CD4-positive, alpha-beta T cell treated with Interleukin-1 beta for 1 hour (primary cell): ENCODE results near the gene PLEKHO2.
"Not testable (repeated sequence)": the region's sequence is repeated elsewhere in the genome, so short reads cannot be mapped to it uniquely, and the experiment has no call there.

Source experiments
- DNase-seq, 2 donors: peaks; one replicate each; pipeline ENCODE4 v3.0.0-alpha.2; 2020 to 2022

The PLEKHO2 gene

GRCh38 chr15:64841344-64842095 lies at the start of gene PLEKHO2:
Gene PLEKHO2 (plus strand): TSS chr15:64841915. CDS start chr15:64842017, 102 bp downstream.
- DNase-seq, result peak; percentile 95

GRCh38 chr15:64792282-64792681 lies 49.4 kb upstream of the PLEKHO2 start:
- no peak for DNase-seq

GRCh38 chr15:64795299-64795698 lies 46.4 kb upstream of the PLEKHO2 start:
- DNase-seq, result not testable (repeated sequence)

- not testable (repeated sequence) for DNase-seq
Measured at GRCh38 chr15:64795921-64796320, 45.8 kb upstream of the PLEKHO2 start.

- DNase-seq, result not testable (repeated sequence)
Measured at GRCh38 chr15:64798905-64799304, 42.8 kb upstream of the PLEKHO2 start.

GRCh38 chr15:64800476-64800875 lies 41.2 kb upstream of the PLEKHO2 start:
- no peak for DNase-seq

GRCh38 chr15:64803526-64803925 lies 38.2 kb upstream of the PLEKHO2 start:
- no peak for DNase-seq

- DNase-seq, result no peak
Measured at GRCh38 chr15:64804619-64805018, 37.1 kb upstream of the PLEKHO2 start.

GRCh38 chr15:64806509-64806908 lies 35.2 kb upstream of the PLEKHO2 start:
- no peak for DNase-seq

- no peak for DNase-seq
Measured at GRCh38 chr15:64807051-64807749, 34.5 kb upstream of the PLEKHO2 start.

GRCh38 chr15:64807751-64808222 lies 33.9 kb upstream of the PLEKHO2 start:
- DNase-seq, result no peak

GRCh38 chr15:64808785-64809453 lies 32.8 kb upstream of the PLEKHO2 start:
- no peak for DNase-seq

GRCh38 chr15:64809649-64810496 lies 31.8 kb upstream of the PLEKHO2 start:
- peak; percentile 56 to 67 for DNase-seq

GRCh38 chr15:64810497-64811326 lies 31.0 kb upstream of the PLEKHO2 start:
- no peak for DNase-seq

- DNase-seq, result no peak
Measured at GRCh38 chr15:64813075-64813474, 28.6 kb upstream of the PLEKHO2 start.

GRCh38 chr15:64814283-64814682 lies 27.4 kb upstream of the PLEKHO2 start:
- not testable (repeated sequence) for DNase-seq

- DNase-seq, result peak in 1 of 2 donors; percentile 22
Measured at GRCh38 chr15:64814965-64815364, 26.8 kb upstream of the PLEKHO2 start.

- no peak for DNase-seq
Measured at GRCh38 chr15:64816452-64816851, 25.3 kb upstream of the PLEKHO2 start.

- DNase-seq, result no peak
Measured at GRCh38 chr15:64824929-64825430, 16.7 kb upstream of the PLEKHO2 start.

- DNase-seq, result peak; percentile 94 to 96
Measured at GRCh38 chr15:64825431-64826294, 16.1 kb upstream of the PLEKHO2 start, which contains the start of gene PIF1. Gene PIF1 (minus strand): TSS chr15:64825647. CDS start chr15:64824335, 1,312 bp downstream.
